ENCODE measurements around the gene UNK.
"Not testable (repeated sequence)": the region's sequence is repeated elsewhere in the genome, so short reads cannot be mapped to it uniquely, and the experiment has no call there.

Gene UNK

DNA sequence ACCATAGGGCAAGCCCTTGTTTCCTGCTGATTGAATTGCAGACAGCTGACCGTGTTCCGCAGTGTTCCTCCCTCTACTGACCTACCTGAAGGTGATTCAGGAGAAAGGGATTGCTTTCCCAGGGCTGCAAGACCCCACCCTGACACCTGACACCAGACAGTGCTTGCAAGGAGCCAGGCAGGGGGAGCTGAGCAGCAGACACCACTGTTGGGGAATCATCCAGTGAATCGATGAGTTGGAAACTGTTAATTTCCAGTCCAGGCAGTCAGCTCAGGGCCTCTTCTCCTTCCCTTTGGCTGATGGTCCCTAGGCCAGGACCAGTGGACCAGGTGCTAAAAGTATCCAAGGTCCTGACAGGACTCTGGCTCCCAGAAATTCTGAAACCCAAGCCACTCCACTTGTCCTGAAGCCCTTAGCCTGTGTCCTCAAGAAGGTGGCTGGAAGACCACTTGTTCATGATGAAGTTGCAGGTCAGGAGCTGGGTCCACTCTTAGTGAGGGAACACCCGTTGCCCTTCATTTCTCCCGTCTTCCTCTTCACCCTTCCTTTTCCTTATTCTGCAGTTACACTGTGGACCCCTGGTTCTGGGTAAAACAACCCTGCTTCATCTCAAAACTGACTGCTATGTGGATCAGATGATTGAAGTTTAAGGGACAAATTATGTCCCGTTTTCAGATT, 9.5 kb upstream of the UNK start:
- DNase-seq: no peak

DNA sequence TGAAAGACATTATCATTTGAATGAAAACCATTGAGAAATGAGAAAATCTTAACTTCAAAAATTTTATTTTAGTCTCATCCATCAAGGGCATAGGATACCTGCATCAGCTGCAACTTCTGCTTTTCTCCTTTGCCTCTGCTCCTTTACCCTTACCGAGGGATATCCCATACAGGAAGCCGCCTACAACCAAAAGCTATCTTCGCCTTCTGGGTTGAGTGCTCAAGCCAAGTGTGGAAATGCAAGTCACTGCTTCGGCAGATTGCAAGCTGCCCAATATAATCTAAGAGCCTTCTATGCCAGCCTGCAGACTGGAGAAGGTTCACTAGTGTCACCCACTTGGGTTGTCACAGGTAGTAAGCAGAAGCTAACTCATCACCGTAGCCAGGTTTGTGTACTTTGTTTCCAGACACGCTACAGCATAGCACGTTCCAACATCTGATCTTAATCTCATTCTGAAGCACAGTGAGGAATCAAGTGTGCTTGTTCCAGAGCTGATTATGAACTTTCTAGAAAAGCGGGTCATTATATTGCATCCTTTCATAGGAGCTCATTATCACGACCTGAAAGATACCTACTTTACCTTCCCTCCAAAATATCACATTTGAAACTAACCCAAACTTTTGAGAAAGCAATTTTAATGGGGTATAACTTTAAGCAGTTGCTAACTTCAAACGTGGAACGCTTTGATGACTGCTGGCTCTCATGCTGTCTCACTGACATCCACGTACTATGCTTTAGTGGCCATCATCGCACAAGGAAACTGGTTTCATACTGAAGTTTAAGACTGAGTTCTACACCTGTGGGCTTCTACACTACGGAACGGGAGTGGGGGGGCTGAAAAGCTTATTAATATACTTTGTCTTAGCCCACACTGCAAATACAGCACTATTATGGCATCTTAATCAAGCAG, 8.0 kb upstream of the UNK start:
- DNase-seq: no peak

DNA sequence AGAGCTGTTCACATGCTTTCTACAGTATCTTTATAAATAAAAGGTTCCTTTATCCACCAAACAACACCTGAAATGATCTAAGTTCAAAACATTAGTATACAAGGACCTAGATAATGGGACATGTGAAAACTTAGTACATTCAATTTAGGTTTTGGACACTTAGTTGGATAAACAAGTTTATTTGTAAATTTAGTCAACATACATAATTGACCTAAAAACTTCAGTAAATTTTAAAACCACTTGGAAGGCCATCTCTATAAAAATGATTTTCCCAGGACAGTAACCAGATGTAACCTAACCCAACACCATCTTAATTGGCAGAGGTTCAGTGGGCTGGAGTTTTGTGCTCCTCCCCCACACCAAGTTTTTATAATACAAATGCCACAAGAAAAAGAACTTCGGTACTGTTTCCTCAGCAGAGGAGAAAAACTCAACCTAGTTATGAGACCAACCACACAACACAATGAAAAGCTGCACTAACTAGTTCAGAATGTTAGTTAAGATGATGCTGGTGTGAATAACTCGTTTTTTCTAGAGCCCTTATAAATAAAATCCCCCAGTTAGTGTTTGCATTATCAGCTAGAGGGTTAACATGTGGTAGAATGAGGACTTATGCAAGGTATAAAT, 7.2 kb upstream of the UNK start:
- no peak for DNase-seq

DNA sequence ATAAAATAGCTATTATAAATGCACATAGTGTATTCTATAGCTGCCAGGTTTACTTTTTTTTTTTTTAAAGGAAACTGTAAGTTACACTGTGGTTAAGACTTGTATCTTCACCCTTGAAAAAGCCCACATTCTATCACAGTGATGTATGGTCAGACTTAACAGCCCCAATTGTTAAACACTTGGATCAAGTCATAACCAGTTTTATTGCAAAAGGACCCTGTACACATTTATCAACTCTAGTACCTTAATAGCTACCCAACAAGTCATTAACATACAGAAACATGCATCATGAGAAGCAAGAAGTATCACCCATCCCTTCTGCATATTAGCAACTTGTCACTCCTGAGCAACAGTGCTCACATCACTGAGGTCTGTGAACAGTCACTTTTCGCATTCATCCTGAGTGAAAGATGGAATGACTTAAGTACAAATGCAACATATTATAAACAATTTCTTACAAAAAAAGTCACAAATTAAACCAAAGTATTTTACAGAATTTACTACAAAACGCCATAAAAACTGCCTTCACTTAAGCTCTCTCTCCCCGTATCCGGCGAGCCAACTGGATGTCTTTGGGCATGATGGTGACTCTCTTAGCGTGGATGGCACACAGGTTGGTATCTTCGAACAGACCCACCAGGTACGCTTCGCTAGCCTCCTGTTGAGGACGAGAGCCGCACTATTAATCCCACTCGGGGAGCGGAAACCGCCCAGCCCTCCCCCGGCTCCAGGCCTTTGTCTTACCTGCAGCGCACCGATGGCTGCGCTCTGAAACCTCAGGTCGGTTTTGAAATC, 6.3 kb upstream of the UNK start:
- DNase-seq: not testable (repeated sequence)

DNA sequence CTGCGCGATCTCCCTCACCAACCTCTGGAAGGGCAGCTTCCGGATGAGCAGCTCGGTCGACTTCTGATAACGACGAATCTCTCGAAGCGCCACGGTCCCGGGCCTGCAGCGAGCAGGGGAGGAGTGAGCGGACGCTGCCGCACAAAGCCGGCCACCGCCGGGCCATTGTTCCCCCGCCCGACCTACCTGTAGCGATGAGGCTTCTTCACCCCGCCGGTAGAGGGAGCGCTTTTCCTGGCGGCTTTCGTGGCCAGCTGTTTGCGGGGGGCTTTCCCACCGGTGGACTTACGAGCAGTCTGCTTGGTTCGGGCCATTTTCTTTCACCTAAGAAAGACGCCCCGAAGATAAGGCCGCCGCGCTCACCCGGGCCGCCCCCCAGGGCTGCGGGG, 5.8 kb upstream of the UNK start:
- DNase-seq: no peak

DNA sequence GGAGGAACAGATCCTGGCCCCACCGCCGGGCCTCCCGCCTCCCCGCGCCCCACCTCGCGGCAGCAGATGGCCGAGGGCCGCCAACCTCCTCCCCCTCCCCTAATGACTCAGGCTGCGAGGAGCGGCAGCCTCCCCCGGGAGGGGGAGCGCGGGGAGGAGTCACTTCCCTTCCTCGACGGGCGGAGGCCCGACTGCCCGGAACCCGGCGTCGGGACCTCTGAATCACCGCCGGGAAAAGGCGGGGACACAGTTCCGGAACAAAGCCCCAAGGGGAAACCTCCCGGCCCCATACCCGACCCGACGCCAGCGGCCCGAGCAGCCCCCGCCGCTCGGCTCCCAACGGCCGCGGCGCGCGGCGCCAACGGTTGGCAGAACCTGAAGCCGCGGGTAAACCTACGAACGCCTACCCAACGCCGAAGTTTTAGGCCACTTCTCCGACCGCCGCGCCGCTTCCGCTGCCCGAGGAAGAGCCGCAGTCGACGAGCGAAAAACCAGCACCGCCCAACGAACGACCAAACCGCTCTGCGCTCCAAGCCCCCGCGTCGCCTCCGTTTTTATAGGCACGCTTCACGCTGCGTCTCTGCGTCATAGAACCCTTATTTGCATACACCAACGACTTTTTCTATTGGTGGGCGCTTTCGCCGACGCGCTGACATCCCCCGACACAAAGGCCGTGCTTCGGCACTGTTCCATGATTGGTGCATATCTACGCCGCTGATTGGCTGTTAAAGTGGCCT, 5.2 kb upstream of the UNK start:
- peak; percentile 100 for DNase-seq

DNA sequence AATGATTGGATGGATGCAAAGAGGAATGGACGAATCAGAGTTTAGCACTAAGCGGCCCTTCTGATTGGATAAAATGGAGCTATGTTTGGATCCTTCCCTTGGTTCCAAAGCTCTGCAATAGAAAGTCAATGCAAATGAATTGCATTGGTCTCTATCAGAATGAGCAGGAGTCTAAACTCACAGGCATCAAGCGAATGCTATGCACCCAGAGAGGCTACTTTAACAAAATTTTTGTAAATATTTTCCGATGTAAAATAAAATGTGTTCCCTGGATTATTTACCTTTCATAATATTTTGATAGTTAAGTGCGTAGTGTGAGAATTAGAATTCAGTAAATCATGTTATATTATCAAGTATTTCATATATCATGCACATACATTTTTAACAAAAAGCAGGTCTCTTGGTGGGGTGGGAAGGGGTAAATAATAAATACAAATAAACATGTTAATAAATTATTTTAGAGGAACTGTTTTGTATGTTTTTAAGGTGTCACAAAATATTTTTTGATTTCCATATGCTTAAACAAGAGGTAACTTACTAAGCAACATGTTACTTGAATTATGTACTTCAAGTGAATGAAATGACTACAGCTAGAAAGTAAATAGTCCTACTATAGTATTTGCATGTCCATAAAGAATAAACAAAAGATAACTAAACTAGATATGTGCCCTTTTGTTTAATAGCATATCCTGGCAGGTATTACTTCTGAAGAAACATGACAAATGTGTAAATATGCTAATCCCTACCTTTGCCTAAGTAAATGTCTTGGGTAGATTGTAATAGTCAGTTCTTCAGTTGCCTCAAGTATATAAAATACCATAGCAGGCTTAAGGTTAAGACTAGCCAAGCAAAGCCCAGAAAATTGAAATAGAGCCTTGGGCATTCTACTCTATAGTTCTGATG, 4.4 kb upstream of the UNK start:
- DNase-seq: no peak

DNA sequence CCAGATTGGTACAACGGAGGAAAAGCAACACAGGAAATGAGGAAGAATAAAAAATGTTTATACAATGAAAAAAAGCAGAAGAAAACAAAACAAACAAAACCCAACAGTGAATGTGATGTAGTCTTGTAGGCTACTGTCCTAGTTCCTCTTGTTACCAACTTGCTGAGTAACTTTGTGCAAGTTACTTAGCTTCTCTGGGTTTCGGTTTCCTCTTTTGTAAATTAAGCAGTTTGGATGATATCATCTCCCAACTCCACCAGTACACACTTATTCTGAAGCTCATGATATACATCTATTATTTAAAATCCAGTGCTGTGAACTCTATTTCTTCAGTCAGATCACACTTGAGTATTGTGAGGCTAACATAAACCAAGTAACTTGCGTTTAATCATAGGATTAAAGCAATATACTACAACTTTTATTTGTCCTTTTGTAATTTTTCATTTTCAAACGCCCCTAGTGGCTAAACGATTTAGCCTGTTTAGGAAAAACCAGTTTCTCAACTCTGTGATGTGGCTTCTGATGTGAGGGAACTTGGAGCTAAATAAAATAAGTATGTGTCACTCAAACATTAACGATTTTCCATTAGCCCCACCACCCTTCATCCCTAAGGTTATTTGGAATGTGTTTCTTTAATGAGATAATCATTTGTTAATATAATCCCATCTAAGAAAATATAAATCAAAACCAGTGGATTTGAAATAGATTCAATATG, 1.4 kb upstream of the UNK start:
- peak; percentile 57 for DNase-seq

DNA sequence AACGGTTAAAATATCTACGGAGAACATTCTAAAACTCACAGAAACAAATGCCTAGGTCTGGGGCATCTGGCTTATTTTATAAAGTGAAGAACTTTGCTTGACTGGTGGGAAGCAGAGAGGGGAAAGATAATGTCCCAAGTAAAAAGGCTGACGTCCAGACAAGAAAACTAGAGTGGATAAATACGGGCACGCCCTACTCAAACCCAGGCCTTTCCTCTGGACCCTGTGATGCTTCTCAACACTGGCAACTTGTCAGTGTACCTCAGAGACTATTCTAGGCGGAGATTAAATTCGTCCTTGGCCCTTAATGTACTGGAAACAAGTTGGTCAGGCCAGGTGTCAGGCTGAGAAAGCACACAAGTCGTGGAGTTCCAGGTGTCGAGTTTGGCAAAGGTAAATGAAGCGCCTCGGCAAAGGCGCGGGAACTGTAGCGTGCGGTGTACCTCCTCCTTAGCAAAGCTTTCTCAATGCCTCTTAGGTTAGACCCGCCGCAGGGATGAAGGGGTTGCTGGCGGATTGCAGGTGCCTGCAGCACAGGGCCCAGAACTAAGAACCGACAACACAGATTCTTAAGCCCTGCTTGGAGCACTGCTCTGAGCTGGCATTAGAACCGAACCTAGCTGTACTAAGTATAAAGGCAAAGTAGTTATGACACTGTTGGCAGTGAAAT, 668 bp upstream of the UNK start:
- DNase-seq: peak; percentile 60

DNA sequence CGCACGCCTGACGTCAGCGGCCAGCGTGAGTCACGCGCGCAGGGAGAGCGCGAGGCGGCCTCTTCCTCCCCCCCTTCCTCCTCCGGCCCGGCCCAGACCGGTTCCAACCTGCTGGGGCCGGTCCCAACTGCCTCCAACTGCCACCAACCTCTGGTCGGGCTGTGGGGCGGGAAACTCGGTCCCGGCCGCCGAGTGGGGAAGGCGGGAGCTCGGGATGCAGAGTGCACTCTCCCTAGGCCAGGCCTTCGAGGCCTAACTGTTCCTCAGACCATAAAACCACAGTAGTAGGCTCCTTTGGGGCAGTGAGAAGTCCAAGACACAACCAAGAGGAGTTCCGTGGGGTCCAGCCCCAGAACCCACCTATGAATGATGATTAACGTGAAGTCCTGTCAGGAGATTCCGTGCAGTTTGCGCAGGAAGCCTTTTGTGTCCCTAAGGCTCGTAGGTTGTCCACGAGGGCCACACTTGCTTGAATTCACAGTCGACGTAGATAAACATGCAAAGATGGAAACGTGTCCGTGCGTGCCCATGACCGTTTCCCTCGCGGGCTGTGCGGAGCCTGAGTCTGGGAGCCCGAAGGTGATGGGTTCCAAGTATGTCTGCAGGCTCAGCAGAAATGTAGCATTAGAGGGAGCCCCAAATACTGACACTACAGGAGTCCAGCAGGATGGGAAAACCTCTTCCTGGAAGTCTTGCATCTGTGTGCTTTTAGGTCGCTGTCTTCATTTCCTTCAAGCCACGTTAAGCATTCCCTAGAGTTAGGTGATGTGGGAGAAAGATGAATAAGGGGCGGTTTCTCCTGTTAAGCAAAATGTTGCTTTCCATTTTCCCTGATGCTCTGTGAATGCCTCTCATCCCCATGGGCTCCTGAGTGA, 647 bp downstream of the UNK start:
- DNase-seq: peak; percentile 93

DNA sequence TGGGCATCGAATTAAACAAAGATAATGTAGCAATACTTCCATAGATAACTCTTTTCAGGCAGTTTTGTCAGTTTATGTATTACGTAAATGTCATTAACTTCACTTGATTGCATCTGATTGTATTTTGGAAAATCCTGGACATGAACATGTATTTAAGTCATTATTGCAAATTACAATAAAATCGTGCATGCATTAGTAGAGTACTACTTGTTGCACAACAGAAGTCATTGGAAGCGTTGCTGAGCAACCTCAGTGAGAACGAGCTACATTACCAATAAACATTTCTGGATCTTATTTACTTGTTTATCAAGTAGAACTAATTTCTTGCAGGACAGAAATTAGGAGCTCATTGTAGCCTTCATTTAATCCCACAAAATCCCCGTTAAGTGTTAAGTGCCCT, 6.6 kb downstream of the UNK start:
- no peak for DNase-seq

DNA sequence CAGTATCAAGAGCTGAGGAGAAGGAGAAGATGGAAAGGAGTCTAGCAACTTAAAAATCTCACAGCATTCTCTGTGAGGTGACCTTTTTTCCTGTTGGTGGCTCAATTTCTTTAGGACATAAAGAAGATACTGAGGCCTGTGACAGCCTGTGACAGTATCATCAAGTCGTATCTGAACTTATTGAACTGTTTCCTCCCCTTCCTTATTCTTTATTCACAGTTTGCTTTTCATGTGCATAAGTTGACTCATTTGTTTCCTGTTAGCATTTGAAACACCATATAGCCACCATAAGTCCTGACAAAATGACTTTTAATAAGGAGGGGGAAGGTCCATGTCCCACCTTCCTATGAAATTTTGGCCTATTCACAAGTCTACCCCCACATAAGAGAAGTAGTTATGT, 8.9 kb downstream of the UNK start:
- no peak for DNase-seq

DNA sequence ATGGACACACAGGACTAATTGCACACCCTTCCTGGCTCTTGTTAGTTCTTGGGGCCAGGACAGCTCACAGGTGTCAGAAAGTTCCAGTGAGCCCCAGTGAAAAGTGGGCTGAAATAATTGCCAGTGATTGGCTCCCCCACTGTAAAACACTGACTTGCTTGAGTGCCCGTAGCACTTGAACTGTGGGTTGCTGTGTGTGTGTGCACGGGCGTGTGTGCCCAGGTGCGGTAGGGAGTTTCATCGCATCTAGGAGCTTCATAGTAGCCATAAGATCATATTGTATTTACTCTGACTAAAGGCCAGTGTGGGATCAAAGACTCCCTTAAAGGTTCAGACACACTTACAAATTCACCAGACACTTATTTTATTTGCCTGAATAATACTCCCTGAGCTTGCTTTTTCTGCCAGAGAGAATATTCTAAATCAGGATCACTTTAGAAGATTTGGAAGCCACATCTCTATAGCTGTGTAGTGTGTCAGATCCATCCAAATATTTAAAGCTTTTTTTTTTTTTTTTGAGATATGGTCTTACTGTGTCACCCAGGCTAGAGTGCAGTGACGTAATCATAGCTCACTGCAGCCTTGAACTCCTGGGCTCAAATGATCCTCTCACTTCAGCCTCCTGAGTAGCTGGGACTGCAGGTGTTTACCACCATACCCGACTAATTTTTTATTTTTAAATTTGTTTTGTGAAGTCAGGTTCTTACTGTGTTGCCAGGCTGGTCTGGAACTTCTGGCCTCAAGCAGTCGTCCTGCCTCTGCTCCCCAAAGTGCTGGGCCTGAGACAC, 11.4 kb downstream of the UNK start:
- no peak for DNase-seq

DNA sequence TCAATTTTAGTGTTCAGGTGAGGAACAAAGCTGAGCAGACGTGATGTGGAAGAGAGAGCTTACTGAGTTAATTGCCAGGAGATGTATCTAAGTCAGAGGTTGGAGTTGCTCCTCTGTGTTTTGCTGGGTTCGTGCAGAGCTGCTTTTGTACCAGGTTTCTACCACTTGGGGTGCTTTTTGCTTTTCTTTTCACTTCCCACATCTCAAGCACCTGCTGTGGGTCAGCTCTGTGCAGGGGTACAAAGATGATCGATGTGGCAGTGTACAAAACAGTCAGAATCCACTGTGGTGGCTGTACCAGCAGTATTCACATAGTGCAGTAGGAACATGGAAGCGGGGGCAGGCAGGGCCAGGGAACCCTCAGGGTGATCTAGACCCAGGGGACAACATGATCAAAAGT, 14.8 kb downstream of the UNK start:
- no peak for DNase-seq

DNA sequence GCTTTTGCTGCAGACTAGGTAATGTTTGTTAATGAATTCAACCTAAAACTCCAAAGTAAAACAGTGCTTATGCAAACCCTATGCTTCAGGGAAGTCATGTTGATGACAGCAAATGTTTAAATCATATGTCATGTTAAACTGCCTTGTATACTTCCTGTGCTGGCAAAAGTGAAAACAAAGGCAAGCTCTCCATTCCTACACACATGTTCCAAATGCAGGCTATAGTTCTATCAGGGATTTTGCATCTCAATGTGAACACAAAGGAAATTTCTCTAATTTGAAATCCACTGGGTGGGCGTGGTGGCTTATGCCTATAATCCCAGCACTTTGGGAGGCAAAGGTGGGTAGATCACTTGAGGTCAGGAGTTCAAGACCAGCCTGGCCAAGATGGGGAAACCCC, 19.3 kb downstream of the UNK start:
- no peak for DNase-seq

DNA sequence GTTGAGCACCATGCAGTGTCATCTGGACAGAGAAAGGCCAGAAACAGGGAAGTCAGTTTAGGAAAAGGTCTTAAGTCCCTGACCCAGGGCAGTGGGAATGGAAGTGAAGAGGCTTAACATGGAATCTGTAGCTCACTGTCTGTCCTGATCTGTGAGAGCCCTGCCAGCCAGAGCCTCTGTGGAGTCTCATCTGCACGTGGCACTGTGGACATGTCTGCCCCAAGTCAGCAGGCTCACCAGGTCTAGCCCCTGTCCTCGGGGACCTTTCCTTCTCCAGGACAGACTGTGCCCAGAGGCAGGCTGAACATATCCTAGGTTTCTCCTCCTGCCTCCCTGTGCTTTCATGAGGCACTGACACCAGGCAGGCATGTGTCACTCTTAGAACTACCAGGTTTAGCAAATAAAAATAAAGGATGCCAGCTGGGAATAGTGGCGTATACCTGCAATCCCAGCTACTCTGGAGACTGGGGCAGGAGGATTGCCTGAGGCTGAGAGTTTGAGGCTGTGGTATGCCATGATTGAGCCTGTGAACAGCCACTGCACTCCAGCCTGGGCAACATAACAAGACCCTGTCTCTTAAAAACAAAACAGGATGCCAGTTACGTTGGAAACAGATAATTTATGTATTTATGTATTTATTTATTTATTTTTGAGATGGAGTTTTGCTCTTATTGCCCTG, 22.4 kb downstream of the UNK start:
- DNase-seq: no peak

DNA sequence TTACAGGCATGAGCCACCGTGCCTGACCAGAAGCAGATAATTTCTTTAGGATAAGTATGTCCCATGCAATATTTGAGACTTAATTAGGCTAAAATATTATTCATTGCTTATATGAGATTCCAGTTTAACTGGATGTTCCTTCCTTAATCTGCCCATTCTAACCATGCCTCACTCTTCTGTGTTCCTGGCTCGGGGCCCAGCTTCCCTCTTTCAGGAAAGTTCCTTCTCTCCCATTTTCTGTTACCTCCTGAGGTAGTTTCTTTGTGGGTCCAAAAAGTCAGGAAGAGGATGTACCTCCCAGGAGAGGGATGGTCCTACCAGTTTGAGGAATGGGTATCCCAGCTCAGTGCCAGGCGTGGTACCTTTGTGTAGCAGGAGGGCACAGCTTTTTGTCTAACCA, 23.3 kb downstream of the UNK start:
- no peak for DNase-seq

DNA sequence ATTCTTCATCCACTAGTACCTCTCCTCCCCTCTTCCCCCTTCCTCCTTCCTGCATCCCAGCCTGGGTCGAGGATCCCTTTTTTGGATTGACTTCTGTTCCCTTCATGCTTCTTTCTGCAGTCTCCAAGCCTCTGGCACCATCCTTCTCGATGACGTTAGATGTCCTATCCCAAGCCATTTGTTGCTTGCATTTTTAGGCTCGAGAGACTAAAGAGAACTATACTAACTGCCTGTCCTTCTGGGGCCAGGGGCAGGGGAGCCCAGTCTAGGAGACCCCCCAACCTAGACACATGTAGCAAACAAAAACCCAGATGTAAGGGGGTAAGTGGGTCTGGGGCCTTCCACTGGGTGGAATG, 23.9 kb downstream of the UNK start:
- DNase-seq: no peak
